Subcutaneous adipose tissue (tissue), 4 donors: ENCODE measurements around the gene SLC24A1. TPM values are rescaled to one million over a fixed set of nuclear protein-coding genes. Genes with fewer than 3 reads are reported as not detected.

Experiments
- total RNA-seq, 4 donors: library from RNA; depleted of rRNA; stranded (reverse); fragments of >200 nt; gene quantifications; one replicate each; pipeline ENCODE4 v1.1.0, GENCODE V29; 2016
- TF ChIP-seq, protein P1 (sequence below): fragments of 450-650 bp; IDR thresholded peaks from one replicate; pipeline ENCODE4 v1.5.1; 2016; ENCODE audit warnings: low read depth, mild to moderate bottlenecking, control low read depth, antibody characterized with exemption, moderate library complexity

SLC24A1 gene
- total RNA-seq = 10 to 100 TPM in 2 of 4 donors, 1 to 10 TPM in 2; 2.9 to 13.0 (median 9.7) TPM

DNA sequence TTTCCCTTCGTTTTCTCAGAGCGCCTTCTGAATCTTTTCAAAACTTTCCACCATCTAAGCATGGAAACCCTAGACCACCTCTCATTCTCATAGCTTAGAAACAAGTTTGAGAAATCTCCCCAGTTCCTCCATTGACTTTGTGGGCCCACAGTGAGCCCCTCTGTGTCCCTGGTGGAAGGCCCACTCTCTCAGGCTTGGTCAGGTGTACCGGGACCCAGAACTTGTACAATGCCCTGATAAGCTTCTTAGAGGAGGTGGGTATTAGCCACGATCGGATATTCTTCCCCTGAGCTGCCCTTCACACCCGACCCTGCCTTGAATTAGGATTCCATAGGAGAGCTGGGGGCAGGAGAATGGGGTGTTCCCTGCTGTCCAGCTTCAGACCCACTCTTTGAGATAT, at the start of gene SLC24A1:
Gene SLC24A1, plus strand, starts transcription at position 301 of the 400 bp plus-strand sequence. CDS start 2,143 bp downstream, outside the sequence.
- TF ChIP-seq, protein P1, sequence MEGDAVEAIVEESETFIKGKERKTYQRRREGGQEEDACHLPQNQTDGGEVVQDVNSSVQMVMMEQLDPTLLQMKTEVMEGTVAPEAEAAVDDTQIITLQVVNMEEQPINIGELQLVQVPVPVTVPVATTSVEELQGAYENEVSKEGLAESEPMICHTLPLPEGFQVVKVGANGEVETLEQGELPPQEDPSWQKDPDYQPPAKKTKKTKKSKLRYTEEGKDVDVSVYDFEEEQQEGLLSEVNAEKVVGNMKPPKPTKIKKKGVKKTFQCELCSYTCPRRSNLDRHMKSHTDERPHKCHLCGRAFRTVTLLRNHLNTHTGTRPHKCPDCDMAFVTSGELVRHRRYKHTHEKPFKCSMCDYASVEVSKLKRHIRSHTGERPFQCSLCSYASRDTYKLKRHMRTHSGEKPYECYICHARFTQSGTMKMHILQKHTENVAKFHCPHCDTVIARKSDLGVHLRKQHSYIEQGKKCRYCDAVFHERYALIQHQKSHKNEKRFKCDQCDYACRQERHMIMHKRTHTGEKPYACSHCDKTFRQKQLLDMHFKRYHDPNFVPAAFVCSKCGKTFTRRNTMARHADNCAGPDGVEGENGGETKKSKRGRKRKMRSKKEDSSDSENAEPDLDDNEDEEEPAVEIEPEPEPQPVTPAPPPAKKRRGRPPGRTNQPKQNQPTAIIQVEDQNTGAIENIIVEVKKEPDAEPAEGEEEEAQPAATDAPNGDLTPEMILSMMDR = no peak

DNA sequence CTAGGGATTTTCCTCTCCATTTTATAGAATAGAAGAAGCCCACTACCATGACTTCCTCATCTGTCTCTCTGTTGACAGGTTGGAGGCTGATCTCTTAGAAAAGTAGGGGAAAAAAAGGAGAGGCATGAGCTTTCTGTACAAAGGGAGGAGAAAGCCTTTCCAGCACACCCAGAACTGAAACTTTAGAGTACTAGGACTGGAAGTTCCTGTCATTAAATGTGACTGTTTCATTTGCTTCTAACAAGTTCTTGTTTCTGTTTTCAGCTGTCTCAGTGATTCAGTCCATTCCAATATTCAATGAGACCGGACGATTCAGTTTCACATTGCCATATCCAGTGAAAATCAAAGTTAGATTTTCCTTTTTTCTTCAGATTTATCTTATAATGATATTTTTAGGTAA, 49.8 kb upstream of the SLC24A1 start:
- TF ChIP-seq, protein P1 = no peak

DNA sequence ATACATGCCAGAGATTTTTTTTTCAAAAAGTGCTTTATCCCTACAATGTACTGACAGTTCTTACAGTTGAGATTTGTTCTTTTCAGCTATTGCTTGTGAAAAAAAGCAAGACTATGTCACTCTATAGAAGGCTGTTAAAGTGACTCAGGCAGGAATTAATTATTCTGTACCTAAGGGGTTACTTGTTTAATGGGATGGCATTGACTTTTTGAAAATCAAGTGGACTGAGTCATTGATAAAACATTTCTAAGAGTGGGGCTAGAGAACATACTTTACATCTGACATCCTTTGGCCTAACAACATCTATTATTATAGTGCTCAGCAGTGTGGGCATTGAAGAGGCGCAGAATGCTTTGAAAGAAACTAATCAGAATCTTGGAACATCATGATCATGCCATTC, 45.1 kb upstream of the SLC24A1 start:
- TF ChIP-seq, protein P1 = no peak

DNA sequence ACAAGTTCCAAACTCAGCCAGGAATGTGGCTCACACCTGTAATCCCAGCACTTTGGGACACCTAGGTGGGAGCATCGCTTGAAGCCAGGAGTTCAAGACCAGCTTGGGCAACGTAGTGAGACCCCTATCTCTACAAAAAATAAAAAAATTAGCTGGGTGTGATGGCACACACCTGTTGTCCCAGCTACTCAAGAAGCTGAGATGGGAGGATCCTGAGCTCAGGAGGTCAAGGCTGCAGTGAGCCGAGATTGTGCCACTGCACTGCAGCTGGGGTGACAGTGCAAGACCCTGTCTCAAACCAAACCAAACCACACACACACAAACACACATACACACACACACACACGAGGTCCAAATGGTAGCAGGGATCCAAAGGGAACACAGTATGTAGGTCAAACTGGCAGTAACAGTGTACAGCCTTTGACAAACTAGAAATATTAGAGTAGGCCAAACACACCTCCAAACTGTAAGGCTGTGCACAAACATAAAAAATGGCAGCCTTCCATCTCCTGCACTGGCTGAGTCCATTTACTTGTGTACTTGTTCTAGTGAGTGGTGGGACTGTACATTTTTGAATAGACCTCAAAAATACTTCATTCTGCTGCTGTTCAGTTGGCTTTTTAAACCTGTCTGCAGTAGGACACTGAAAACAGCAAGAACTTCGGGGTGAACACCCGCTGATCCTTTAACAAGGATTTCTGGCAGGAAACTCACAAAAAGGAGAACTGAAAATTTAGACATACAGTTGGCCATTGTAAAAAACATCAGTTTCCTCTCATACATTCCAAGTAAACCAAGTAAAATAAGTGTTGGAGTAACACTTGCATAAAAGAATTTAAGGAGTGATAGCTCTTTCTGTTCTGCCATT, 44.4 kb upstream of the SLC24A1 start:
- TF ChIP-seq, protein P1 = no peak

DNA sequence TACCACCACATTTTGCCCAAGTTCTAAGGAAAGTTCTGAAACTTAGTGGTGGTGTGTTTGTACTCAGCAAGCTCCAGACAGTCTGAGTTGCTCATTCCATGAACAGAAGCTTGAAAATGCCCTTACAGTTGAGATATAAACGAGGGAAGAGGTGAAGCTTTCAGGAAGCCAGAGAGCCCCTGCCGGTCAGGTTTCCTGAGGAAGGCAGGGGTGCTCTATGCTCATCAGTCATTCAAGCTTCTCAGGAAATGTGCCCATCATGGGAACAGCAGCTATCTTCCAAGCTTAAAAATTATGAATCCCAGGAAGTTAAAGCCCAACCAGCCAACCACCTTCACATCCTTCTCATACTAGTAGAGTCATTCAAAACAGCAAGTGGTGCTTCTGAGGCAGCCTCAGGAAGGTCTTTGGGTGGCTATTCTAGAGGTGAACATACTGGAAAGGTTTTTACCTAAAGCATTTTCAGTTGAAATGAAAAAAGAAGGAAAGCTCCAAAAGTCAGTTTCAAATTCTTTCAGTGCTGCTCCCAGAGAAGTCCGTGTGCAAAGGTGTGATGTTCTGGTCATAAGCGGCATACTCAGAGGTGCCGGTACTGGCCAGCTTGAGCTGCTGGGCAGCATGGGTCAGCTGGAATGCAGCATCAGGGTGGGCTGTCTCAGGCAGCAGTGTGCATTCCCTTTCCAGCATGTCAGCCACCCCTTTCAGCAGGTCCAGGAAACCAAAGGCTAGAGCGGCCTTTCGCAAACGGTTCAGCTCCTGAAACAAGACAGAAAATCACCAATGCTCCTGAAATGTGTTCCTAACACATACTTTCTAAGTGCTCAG, 42.6 kb upstream of the SLC24A1 start:
- TF ChIP-seq, protein P1 = no peak

DNA sequence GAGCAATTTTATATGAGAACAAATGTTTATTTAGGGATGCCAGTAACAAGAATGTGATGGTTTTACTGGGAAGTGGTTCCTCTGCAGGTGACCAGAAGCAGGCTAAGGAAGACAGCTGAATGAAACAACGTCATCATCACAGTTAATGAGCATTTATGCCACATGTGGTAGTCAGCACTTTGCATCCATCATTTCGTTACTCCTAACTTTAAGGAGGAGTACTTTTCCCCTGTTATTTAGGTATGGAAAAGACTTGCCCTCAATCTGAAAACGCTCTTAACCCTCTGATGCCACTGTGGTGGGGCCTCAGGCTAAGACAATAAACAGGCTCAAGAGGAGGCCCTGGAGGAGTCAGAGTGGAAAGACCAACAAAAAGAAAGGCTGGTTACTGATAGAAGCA, 42.0 kb upstream of the SLC24A1 start:
- TF ChIP-seq, protein P1 = no peak

DNA sequence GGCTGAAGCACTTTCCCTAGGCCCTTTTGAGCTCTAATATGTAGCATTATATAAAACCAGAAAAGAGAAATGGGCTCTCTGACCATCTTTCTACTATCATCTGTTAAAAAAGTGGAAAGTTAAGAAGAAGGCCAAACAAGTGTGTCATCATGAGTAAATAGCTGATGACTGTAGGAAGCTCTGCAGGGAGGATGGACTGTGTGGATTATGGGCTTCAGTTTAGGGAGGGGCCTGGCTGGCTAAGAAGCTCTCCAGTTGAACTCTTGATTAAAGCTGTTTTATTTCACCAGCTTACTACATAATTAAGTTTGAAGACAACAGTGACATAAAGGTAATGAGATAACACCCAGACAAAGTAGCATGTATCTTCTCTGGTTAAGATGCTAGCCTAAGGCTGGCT, 41.5 kb upstream of the SLC24A1 start:
- TF ChIP-seq, protein P1 = no peak
